KMS-11 (cell line): ENCODE results near the gene NTRK2.

ENCODE experiments used
- H2AFZ ChIP-seq: fragments of 200-600 bp; sonication (generic); 2 replicates; pipeline ENCODE4 v1.6.1; 2016; ENCODE audit warnings: antibody characterized with exemption, mixed run types, low read depth
- H3K27ac ChIP-seq: fragments of 200-600 bp; sonication (generic); 2 replicates; pipeline ENCODE4 v1.6.1; 2016; ENCODE audit warnings: mild to moderate bottlenecking, mixed run types
- H3K27me3 ChIP-seq: fragments of 200-600 bp; sonication (generic); 2 replicates; pipeline ENCODE4 v1.6.1; 2017; ENCODE audit warnings: mild to moderate bottlenecking, low read depth, mixed run types, moderate library complexity; ENCODE audit not compliant: insufficient read depth
- H3K36me3 ChIP-seq: fragments of 200-600 bp; sonication (generic); 2 replicates; pipeline ENCODE4 v1.6.1; 2017; ENCODE audit warnings: mild to moderate bottlenecking, mixed run types; ENCODE audit not compliant: insufficient read depth
- H3K4me1 ChIP-seq: fragments of 200-600 bp; sonication (generic); 2 replicates; pipeline ENCODE4 v1.6.1; 2016; ENCODE audit warnings: mild to moderate bottlenecking, low read depth, mixed run types; ENCODE audit not compliant: poor library complexity, severe bottlenecking
- H3K4me2 ChIP-seq: fragments of 200-600 bp; sonication (generic); 2 replicates; pipeline ENCODE4 v1.7.0; 2016; ENCODE audit warnings: mild to moderate bottlenecking, mixed run types
- H3K4me3 ChIP-seq: fragments of 200-600 bp; sonication (generic); IDR thresholded peaks from 2 replicates; pipeline ENCODE4 v1.6.1; 2017; ENCODE audit warnings: low read depth, low read length, mixed read lengths; ENCODE audit not compliant: insufficient read depth
- H3K79me2 ChIP-seq: fragments of 200-600 bp; sonication (generic); 2 replicates; pipeline ENCODE4 v1.6.1; 2016; ENCODE audit warnings: low read depth, mixed run types; ENCODE audit not compliant: insufficient read depth
- H3K9ac ChIP-seq: fragments of 200-600 bp; sonication (generic); 2 replicates; pipeline ENCODE4 v1.6.1; 2016; ENCODE audit warnings: mild to moderate bottlenecking, mixed run types
- H4K20me1 ChIP-seq: fragments of 200-600 bp; sonication (generic); 2 replicates; pipeline ENCODE4 v1.6.1; 2016; ENCODE audit warnings: mild to moderate bottlenecking, mixed run types; ENCODE audit not compliant: insufficient read depth
- CTCF ChIP-seq: fragments of 200-600 bp; sonication (generic); conservative IDR thresholded peaks from 2 replicates; pipeline ENCODE4 v1.6.1; 2017; ENCODE audit warnings: low read depth, mild to moderate bottlenecking, antibody characterized with exemption, low read length, moderate library complexity, mixed read lengths

The NTRK2 gene

GRCh38 chr9:84755380-84755779 is 85.9 kb downstream of the NTRK2 start:
- no peaks in the 10 kb centered on the region for H3K27me3 ChIP-seq
- no peak overlapping the region for H3K4me2 ChIP-seq
- H2AFZ ChIP-seq = no peak overlapping the region
- H3K79me2 ChIP-seq = no peaks in the 10 kb centered on the region
- no peaks in the 10 kb centered on the region for H4K20me1 ChIP-seq
- no peak overlapping the region for H3K27ac ChIP-seq
- no peaks in the 10 kb centered on the region for H3K36me3 ChIP-seq
- H3K4me3 ChIP-seq = no peak overlapping the region
- H3K4me1 ChIP-seq = peaks cover 25% of the 10 kb centered on the region
- TF ChIP-seq CTCF = no peak
- no peak overlapping the region for H3K9ac ChIP-seq

GRCh38 chr9:84756171-84756570 is 86.6 kb downstream of the NTRK2 start:
- H3K79me2 ChIP-seq = no peaks in the 10 kb centered on the region
- no peak overlapping the region for H3K4me3 ChIP-seq
- H3K4me1 ChIP-seq = peaks cover 32% of the 10 kb centered on the region
- TF ChIP-seq CTCF = no peak
- no peak overlapping the region for H2AFZ ChIP-seq
- H3K27me3 ChIP-seq = no peaks in the 10 kb centered on the region
- H4K20me1 ChIP-seq = no peaks in the 10 kb centered on the region
- H3K36me3 ChIP-seq = no peaks in the 10 kb centered on the region
- no peak overlapping the region for H3K4me2 ChIP-seq
- H3K27ac ChIP-seq = no peak overlapping the region
- H3K9ac ChIP-seq = no peak overlapping the region

GRCh38 chr9:84756731-84757130 is 87.2 kb downstream of the NTRK2 start:
- Histone ChIP-seq H4K20me1 (no peaks in the 10 kb centered on the region), H2AFZ (no peak overlapping the region), H3K36me3 (no peaks in the 10 kb centered on the region), H3K27me3 (no peaks in the 10 kb centered on the region), H3K27ac (no peak overlapping the region), H3K4me1 (peaks cover 38% of the 10 kb centered on the region), H3K4me3 (no peak overlapping the region), H3K4me2 (no peak overlapping the region), H3K79me2 (no peaks in the 10 kb centered on the region), H3K9ac (no peak overlapping the region)
- no peak for TF ChIP-seq CTCF

- H3K79me2 ChIP-seq = no peaks in the 10 kb centered on the region
- H3K27ac ChIP-seq = peak overlapping the region; percentile 18; the same call in 1 of the 2 replicates
- H2AFZ ChIP-seq = no peak overlapping the region
- no peak overlapping the region for H3K4me3 ChIP-seq
- H3K36me3 ChIP-seq = no peaks in the 10 kb centered on the region
- no peaks in the 10 kb centered on the region for H3K27me3 ChIP-seq
- H3K4me1 ChIP-seq = peaks cover 46% of the 10 kb centered on the region
- H3K4me2 ChIP-seq = peak overlapping the region; percentile 56
- H4K20me1 ChIP-seq = no peaks in the 10 kb centered on the region
- H3K9ac ChIP-seq = no peak overlapping the region
- no peak for TF ChIP-seq CTCF
Measured at GRCh38 chr9:84758817-84759216, 89.3 kb downstream of the NTRK2 start.
